Measurements from ENCODE around the gene ZDHHC14. TPM values are rescaled to one million over a fixed set of nuclear protein-coding genes. Genes with fewer than 3 reads are reported as not detected.

ZDHHC14 gene
- total RNA-seq, 4 donors from 2014 or later, result 7.3 to 14.4 (median 8.1) TPM

GRCh38 chr6:157531986-157532365 is 151.0 kb downstream of the ZDHHC14 start:
- no peak for ATAC-seq
- no peaks in the 10 kb centered on the region for H3K27me3 ChIP-seq
- H3K4me1 ChIP-seq, result peaks cover 0 to 26% (median 18%) of the 10 kb centered on the region in 3 donors
- no peak overlapping the region for H3K27ac ChIP-seq
- no peaks in the 10 kb centered on the region for H3K36me3 ChIP-seq
- 93 to 100% methylated on average over 1 of the region's 3 CpGs for WGBS, 2 donors (ENCODE audit: low coverage in 1 of 2)
- no peaks in the 10 kb centered on the region for H3K9me3 ChIP-seq
- no peak overlapping the region for H3K4me3 ChIP-seq
- no peak for TF ChIP-seq POLR2A (IDR thresholded peaks at IDR 0.05)
- no peak for TF ChIP-seq POLR2AphosphoS5 (IDR thresholded peaks at IDR 0.05)
- TF ChIP-seq EP300 (IDR thresholded peaks at IDR 0.05), result no peak
- no peak for TF ChIP-seq CTCF (IDR thresholded peaks at IDR 0.05)

- Histone ChIP-seq H3K36me3 (no peaks in the 10 kb centered on the region), H3K9me3 (no peaks in the 10 kb centered on the region), H3K4me1 (peaks cover 0 to 31% (median 14%) of the 10 kb centered on the region in 3 donors), H3K4me3 (no peak overlapping the region), H3K27me3 (no peaks in the 10 kb centered on the region), H3K27ac (no peak overlapping the region)
- no peak for TF ChIP-seq POLR2AphosphoS5 (IDR thresholded peaks at IDR 0.05)
- no peak for TF ChIP-seq CTCF (IDR thresholded peaks at IDR 0.05)
- no peak for TF ChIP-seq EP300 (IDR thresholded peaks at IDR 0.05)
- no peak for TF ChIP-seq POLR2A (IDR thresholded peaks at IDR 0.05)
- no peak for ATAC-seq
- WGBS, 2 donors (ENCODE audit: low coverage in 1 of 2), result 71 to 72% methylated on average over 7 to 8 of the region's 9 CpGs
Observed at GRCh38 chr6:157533048-157533871, 152.3 kb downstream of the ZDHHC14 start.

GRCh38 chr6:157534134-157534871 is 153.3 kb downstream of the ZDHHC14 start:
- no peaks in the 10 kb centered on the region for H3K9me3 ChIP-seq
- H3K27me3 ChIP-seq, result no peaks in the 10 kb centered on the region
- H3K27ac ChIP-seq, result no peak overlapping the region
- H3K36me3 ChIP-seq, result no peaks in the 10 kb centered on the region
- no peak overlapping the region for H3K4me3 ChIP-seq
- no peak for ATAC-seq
- no peak for TF ChIP-seq EP300 (IDR thresholded peaks at IDR 0.05)
- no peak for TF ChIP-seq CTCF (IDR thresholded peaks at IDR 0.05)
- TF ChIP-seq POLR2AphosphoS5 (IDR thresholded peaks at IDR 0.05), result no peak
- no peak for TF ChIP-seq POLR2A (IDR thresholded peaks at IDR 0.05)
- 95 to 100% methylated on average over 3 to 7 of the region's 8 CpGs for WGBS, 2 donors (ENCODE audit: low coverage in 1 of 2)
- peaks cover 0 to 31% (median 14%) of the 10 kb centered on the region in 3 donors for H3K4me1 ChIP-seq

GRCh38 chr6:157534977-157535339 is 154.0 kb downstream of the ZDHHC14 start:
- ATAC-seq, result no peak
- Histone ChIP-seq H3K4me3 (no peak overlapping the region), H3K27ac (peak overlapping the region in 2 of 4 donors; percentile 27 to 46), H3K36me3 (no peaks in the 10 kb centered on the region), H3K9me3 (no peaks in the 10 kb centered on the region), H3K4me1 (peaks cover 0 to 31% (median 14%) of the 10 kb centered on the region in 3 donors), H3K27me3 (no peaks in the 10 kb centered on the region)
- WGBS, 2 donors (ENCODE audit: low coverage in 1 of 2), result 100% methylated on average over 2 of the region's 3 CpGs; no CpG with 5 or more reads in 1 of the 2 donors
- TF ChIP-seq EP300 (IDR thresholded peaks at IDR 0.05) (no peak), POLR2AphosphoS5 (IDR thresholded peaks at IDR 0.05) (no peak), CTCF (IDR thresholded peaks at IDR 0.05) (no peak), POLR2A (IDR thresholded peaks at IDR 0.05) (no peak)
